Omental fat pad (tissue), 4 donors: Measurements from ENCODE around the gene ATRX. TPM values are rescaled to one million over a fixed set of nuclear protein-coding genes. Genes with fewer than 3 reads are reported as not detected.
"Not testable (repeated sequence)": the region's sequence is repeated elsewhere in the genome, so short reads cannot be mapped to it uniquely, and the experiment has no call there.

Experiments used
- ATAC-seq: fragments of 150-250 bp; one replicate; pipeline ENCODE4 v1.9.1; 2016; ENCODE audit warnings: mild to moderate bottlenecking, moderate library complexity; ENCODE audit not compliant: low FRiP score
- DNase-seq: peaks from one replicate; pipeline ENCODE4 v3.0.0-alpha.2; 2019; ENCODE audit warnings: low spot score
- CTCF ChIP-seq, 3 donors: fragments of 450-650 bp; IDR thresholded peaks; one replicate each; pipeline ENCODE4 v1.5.1; 2016 to 2017; ENCODE audit warnings: antibody characterized with exemption in 3 of 3, mild to moderate bottlenecking in 3 of 3, moderate library complexity in 2 of 3
- total RNA-seq, 4 donors: library from RNA; depleted of rRNA; stranded (reverse); fragments of >200 nt; gene quantifications; one replicate each; pipeline ENCODE4 v1.1.0, GENCODE V29; 2016

The ATRX gene
- 10 to 100 TPM; 62.6 to 93.6 (median 70.7) TPM for total RNA-seq

GRCh38 chrX:77785486-77786364 is at the start of gene ATRX:
Gene ATRX, minus strand, starts transcription at chrX:77786216. Its CDS starts 215 bp downstream, at chrX:77786001.
- ATAC-seq (peak; percentile 84), DNase-seq (no peak)
- TF ChIP-seq CTCF (IDR thresholded peaks at IDR 0.05) = no peak

GRCh38 chrX:77831544-77831943 is 45.5 kb upstream of the ATRX start:
- DNase-seq, ATAC-seq: not testable (repeated sequence)

- not testable (repeated sequence) for ATAC-seq, DNase-seq
Measured at GRCh38 chrX:77821989-77822388, 36.0 kb upstream of the ATRX start.

GRCh38 chrX:77820091-77820727 is 34.2 kb upstream of the ATRX start:
- DNase-seq (no peak), ATAC-seq (no peak)
- no peak for TF ChIP-seq CTCF (IDR thresholded peaks at IDR 0.05)

GRCh38 chrX:77814210-77814609 is 28.2 kb upstream of the ATRX start:
- DNase-seq (no peak), ATAC-seq (no peak)
- TF ChIP-seq CTCF (IDR thresholded peaks at IDR 0.05) = no peak

- ATAC-seq = no peak
- TF ChIP-seq CTCF (IDR thresholded peaks at IDR 0.05) = no peak
- no peak for DNase-seq
Measured at GRCh38 chrX:77802201-77802600, 16.2 kb upstream of the ATRX start.

GRCh38 chrX:77795124-77795523 is 9.1 kb upstream of the ATRX start:
- ATAC-seq (no peak), DNase-seq (no peak)
- TF ChIP-seq CTCF (IDR thresholded peaks at IDR 0.05) = no peak

GRCh38 chrX:77793946-77794345 is 7.9 kb upstream of the ATRX start:
- ATAC-seq (no peak), DNase-seq (no peak)
- TF ChIP-seq CTCF (IDR thresholded peaks at IDR 0.05) = no peak
